ENCODE results near the gene CUX1. TPM values are rescaled to one million over a fixed set of nuclear protein-coding genes. Genes with fewer than 3 reads are reported as not detected.

CUX1 gene
- total and polyA plus RNA-seq, 10 of the 15 experiments (the other 5 are each of a cell fraction or from before 2014, with no cell fraction given) = 6.1 to 48.6 (median 25.9) TPM

DNA sequence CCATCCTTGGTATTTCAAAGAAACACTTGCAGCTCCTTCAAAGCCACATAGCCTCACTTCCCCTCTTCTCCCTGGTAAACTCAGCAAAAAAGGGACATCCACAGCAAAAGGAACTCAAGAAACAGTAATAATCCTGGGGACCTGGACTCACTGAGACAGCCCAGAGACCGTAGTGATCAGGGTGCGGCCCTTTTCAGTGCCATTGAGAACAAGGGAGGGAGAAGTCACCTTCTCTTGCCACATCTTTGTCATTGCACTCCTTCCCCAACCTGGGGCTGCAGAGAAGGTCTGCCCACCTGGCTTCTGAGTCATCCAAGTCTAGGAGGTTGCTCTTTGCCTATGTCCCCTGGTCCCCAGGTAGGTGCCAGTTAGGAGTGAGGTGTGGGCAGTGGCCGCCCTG lies 375.4 kb downstream of the CUX1 start (continued):
- TF ChIP-seq ZBTB4 (CRISPR knock-in tag; IDR thresholded peaks at IDR 0.05) (no peak), BMI1 (IDR thresholded peaks at IDR 0.05; ENCODE audit: borderline replicate concordance) (no peak), IRF3 (IDR thresholded peaks at IDR 0.05) (no peak), HDAC2 (IDR thresholded peaks at IDR 0.05) (no peak)

DNA sequence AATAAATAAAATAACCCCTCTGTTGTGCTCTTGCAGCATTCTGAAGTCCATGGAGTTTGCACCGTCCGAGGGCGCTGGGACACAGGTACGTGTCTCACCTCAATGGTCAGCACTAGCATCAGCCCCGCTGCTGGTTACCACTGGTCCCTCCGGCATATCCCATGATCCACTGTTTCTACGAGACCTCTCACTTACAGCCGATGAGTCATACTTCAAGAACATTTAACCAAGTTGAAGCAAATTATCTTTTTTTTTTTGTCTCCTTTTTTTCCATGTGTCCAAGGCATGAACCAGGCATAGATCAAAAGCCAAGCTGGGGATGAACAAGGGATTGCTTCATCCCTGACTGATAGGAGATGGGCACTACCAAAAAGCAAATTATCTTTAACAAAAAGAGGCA lies 376.4 kb downstream of the CUX1 start:
- no peaks in the 10 kb centered on the region for H3K79me2 ChIP-seq (ENCODE audit: control insufficient read depth, insufficient read depth, low read length)
- in situ Hi-C loops (cut with MboI) (no loop called here), intact Hi-C loops (cut with micrococcal nuclease; ENCODE audit: unreplicated experiment) (no loop called here)
- H3K4me3 ChIP-seq = no peak overlapping the region
- no peaks in the 10 kb centered on the region for H3K27me3 ChIP-seq (replicated peaks in 1 of 2; ENCODE audit: control insufficient read depth in 2 of 2, insufficient read depth in 2 of 2, low read length in 1 of 2)
- FAIRE-seq (no peak), ATAC-seq (no peak), DNase-seq (ENCODE audit: low read depth, low spot score) (no peak)
- H3K4me2 ChIP-seq (ENCODE audit: control insufficient read depth, insufficient read depth) = no peak overlapping the region
- no peaks in the 10 kb centered on the region for H3K9me3 ChIP-seq (replicated peaks; ENCODE audit: control insufficient read depth, insufficient read depth, low read length)
- SMC1A ChIA-PET (ENCODE audit: uncharacterized antibody, unreplicated experiment) = no interaction called here
- H3K9ac ChIP-seq (ENCODE audit: control insufficient read depth, insufficient read depth, low read length) = no peak overlapping the region
- CTCF ChIA-PET = interaction anchor here (0.6 kb wide), 1 partner anchor 103 kb away, joined by 3 read pairs; no protein-coding TSS in a partner anchor
- no peak overlapping the region for H3K27ac ChIP-seq (ENCODE audit: control insufficient read depth, insufficient read depth)
- RAD21 ChIA-PET (ENCODE audit: unreplicated experiment) = no interaction called here
- peaks cover 9 to 22% of the 10 kb centered on the region in 2 experiments; a peak in 3 of 4 replicates for H3K36me3 ChIP-seq (ENCODE audit: control insufficient read depth in 2 of 2, insufficient read depth in 2 of 2, low read length in 1 of 2)
- no peaks in the 10 kb centered on the region for H3K4me1 ChIP-seq (ENCODE audit: control insufficient read depth, insufficient read depth, low read length)
- no peaks in the 10 kb centered on the region for H4K20me1 ChIP-seq (ENCODE audit: control insufficient read depth, insufficient read depth)
- H2AFZ ChIP-seq (ENCODE audit: control insufficient read depth, low read depth, low read length) = no peak overlapping the region
- WGBS (ENCODE audit: insufficient coverage, insufficient replicate concordance, low lambda C conversion rate, missing lambda C conversion rate) = 84% methylated on average over 8 of the region's 8 CpGs
- POLR2A ChIA-PET = interaction anchor here (0.5 kb wide), 1 partner anchor 70 kb away, joined by 3 read pairs; no protein-coding TSS in a partner anchor
- BruUV-seq (replicated peaks) = no TSS peak
- TF ChIP-seq SREBF2 (IDR thresholded peaks at IDR 0.05; ENCODE audit: low read length) = no peak
- TF ChIP-seq CBX5 (IDR thresholded peaks at IDR 0.05; ENCODE audit: low read depth) = no peak
- no peak for TF ChIP-seq KDM1A (IDR thresholded peaks at IDR 0.05; ENCODE audit: borderline replicate concordance)
- TF ChIP-seq SREBF1 (IDR thresholded peaks at IDR 0.05; ENCODE audit: low read length) = no peak
- no peak for TF ChIP-seq HDGF (IDR thresholded peaks at IDR 0.05)
- no peak for TF ChIP-seq E2F8 (IDR thresholded peaks at IDR 0.05; ENCODE audit: low read depth, partially characterized antibody)
- TF ChIP-seq MXI1 (IDR thresholded peaks at IDR 0.05; ENCODE audit: low read depth, low read length) = no peak
